GM10248 (cell line): ENCODE measurements around the gene USP48.

ENCODE experiments used
- CTCF ChIA-PET: fragments of 300-600 bp; sonication (Branson Sonifier 250); formaldehyde crosslinking; extraction: SDS; loops from one replicate; lab custom pipeline; 2021; ENCODE audit warnings: antibody characterized with exemption; lab: Yijun Ruan, JAX
- POLR2A ChIA-PET: fragments of 350-650 bp; sonication (Branson Sonifier 250); formaldehyde crosslinking; extraction: SDS; loops from one replicate; lab custom pipeline; 2020; ENCODE audit warnings: antibody characterized with exemption; lab: Yijun Ruan, JAX
- DNase-seq: peaks from one replicate; pipeline ENCODE4 v3.0.0; 2012; ENCODE audit errors: extremely low spot score
- TF ChIP-seq, protein P1 (sequence below): IDR thresholded peaks from 2 replicates; pipeline ENCODE4 v1.5.1; 2012; ENCODE audit warnings: mild to moderate bottlenecking, low read depth; ENCODE audit errors: extremely low read depth, missing control alignments, control extremely low read depth

The USP48 gene

GRCh38 chr1:21706151-21706835 is 76.7 kb downstream of the USP48 start:
- ChIA-PET CTCF (interaction anchor here (1.5 kb wide), 2 partner anchors 22 to 42 kb away, joined by 3 read pairs; no protein-coding TSS in a partner anchor), POLR2A (no interaction called here)
- no peak for DNase-seq
- TF ChIP-seq, protein P1, sequence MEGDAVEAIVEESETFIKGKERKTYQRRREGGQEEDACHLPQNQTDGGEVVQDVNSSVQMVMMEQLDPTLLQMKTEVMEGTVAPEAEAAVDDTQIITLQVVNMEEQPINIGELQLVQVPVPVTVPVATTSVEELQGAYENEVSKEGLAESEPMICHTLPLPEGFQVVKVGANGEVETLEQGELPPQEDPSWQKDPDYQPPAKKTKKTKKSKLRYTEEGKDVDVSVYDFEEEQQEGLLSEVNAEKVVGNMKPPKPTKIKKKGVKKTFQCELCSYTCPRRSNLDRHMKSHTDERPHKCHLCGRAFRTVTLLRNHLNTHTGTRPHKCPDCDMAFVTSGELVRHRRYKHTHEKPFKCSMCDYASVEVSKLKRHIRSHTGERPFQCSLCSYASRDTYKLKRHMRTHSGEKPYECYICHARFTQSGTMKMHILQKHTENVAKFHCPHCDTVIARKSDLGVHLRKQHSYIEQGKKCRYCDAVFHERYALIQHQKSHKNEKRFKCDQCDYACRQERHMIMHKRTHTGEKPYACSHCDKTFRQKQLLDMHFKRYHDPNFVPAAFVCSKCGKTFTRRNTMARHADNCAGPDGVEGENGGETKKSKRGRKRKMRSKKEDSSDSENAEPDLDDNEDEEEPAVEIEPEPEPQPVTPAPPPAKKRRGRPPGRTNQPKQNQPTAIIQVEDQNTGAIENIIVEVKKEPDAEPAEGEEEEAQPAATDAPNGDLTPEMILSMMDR = no peak

- TF ChIP-seq, protein P1 = no peak
- ChIA-PET POLR2A (no interaction called here), CTCF (interaction anchor here (1.6 kb wide), 1 partner anchor 47 kb away, joined by 4 read pairs; no protein-coding TSS in a partner anchor)
- DNase-seq = no peak
These were observed 77.5 kb downstream of the USP48 start for GRCh38 chr1:21705303-21705980.

GRCh38 chr1:21704145-21704544 is 78.8 kb downstream of the USP48 start:
- TF ChIP-seq, protein P1 = no peak
- ChIA-PET POLR2A (no interaction called here), CTCF (interaction anchor here (1.1 to 2.2 kb wide), 5 partner anchors 11 to 78 kb away, joined by 3 to 9 read pairs (median 4); no protein-coding TSS in a partner anchor)
- no peak for DNase-seq

- ChIA-PET CTCF (interaction anchor here (1.1 to 2.2 kb wide), 6 partner anchors 11 to 78 kb away, joined by 3 to 9 read pairs (median 4); no protein-coding TSS in a partner anchor), POLR2A (no interaction called here)
- DNase-seq = no peak
- TF ChIP-seq, protein P1 = peak; percentile 41
These were observed 79.5 kb downstream of the USP48 start for GRCh38 chr1:21703318-21703963.

- CTCF ChIA-PET = interaction anchor here (1.4 to 2.2 kb wide), 3 partner anchors 15 to 79 kb away, joined by 3 to 9 read pairs (median 4); no protein-coding TSS in a partner anchor
These were observed 80.2 kb downstream of the USP48 start for GRCh38 chr1:21702780-21703179.

More at GRCh38 chr1:21702780-21703179, 80.2 kb downstream of the USP48 start:
- no peak for DNase-seq
- POLR2A ChIA-PET = no interaction called here
- TF ChIP-seq, protein P1 = no peak
